ENCODE data around the gene TRIM71. TPM values are rescaled to one million over a fixed set of nuclear protein-coding genes. Genes with fewer than 3 reads are reported as not detected.

The TRIM71 gene
- total and polyA plus RNA-seq, 8 donors: 2.2 to 8.3 (median 6.9) TPM

- H3K9me3 ChIP-seq: no peaks in the 10 kb centered on the region
- no peak overlapping the region for H3K27ac ChIP-seq
- ATAC-seq (no peak), DNase-seq (no peak)
- peaks cover 0 to 16% of the 10 kb centered on the region in 2 donors for H3K4me1 ChIP-seq
- intact Hi-C loops (cut with DNase I): no loop called here
- no peak overlapping the region for H3K4me3 ChIP-seq
- no peaks in the 10 kb centered on the region for H3K36me3 ChIP-seq
- TF ChIP-seq CTCF (IDR thresholded peaks at IDR 0.05): no peak
- H3K27me3 ChIP-seq: peaks cover 0 to 18% of the 10 kb centered on the region in 2 donors
These were observed 20.0 kb downstream of the TRIM71 start for GRCh38 chr3:32837789-32838188.

- no peak overlapping the region for H3K27ac ChIP-seq
- peaks cover 0 to 21% of the 10 kb centered on the region in 2 donors for H3K4me1 ChIP-seq
- ATAC-seq (peak; percentile 75), DNase-seq (peak in 1 of 4 donors; percentile 63)
- H3K9me3 ChIP-seq: no peaks in the 10 kb centered on the region
- no peak for TF ChIP-seq CTCF (IDR thresholded peaks at IDR 0.05)
- H3K36me3 ChIP-seq: no peaks in the 10 kb centered on the region
- intact Hi-C loops (cut with DNase I): no loop called here
- H3K4me3 ChIP-seq: no peak overlapping the region
- H3K27me3 ChIP-seq: peaks cover 0 to 6% of the 10 kb centered on the region in 2 donors
These were observed 21.9 kb downstream of the TRIM71 start for GRCh38 chr3:32839714-32840085.

GRCh38 chr3:32840086-32840841 lies 22.5 kb downstream of the TRIM71 start:
- peaks cover 0 to 21% of the 10 kb centered on the region in 2 donors for H3K4me1 ChIP-seq
- DNase-seq (no peak), ATAC-seq (peak; percentile 40)
- H3K4me3 ChIP-seq: no peak overlapping the region
- no peak overlapping the region for H3K27ac ChIP-seq
- intact Hi-C loops (cut with DNase I): no loop called here
- no peaks in the 10 kb centered on the region for H3K36me3 ChIP-seq
- no peak for TF ChIP-seq CTCF (IDR thresholded peaks at IDR 0.05)
- peaks cover 0 to 6% of the 10 kb centered on the region in 2 donors for H3K27me3 ChIP-seq
- no peaks in the 10 kb centered on the region for H3K9me3 ChIP-seq

- intact Hi-C loops (cut with DNase I): no loop called here
- Histone ChIP-seq H3K27me3 (peaks cover 0 to 6% of the 10 kb centered on the region in 2 donors), H3K4me3 (no peak overlapping the region), H3K9me3 (no peaks in the 10 kb centered on the region), H3K4me1 (peaks cover 0 to 21% of the 10 kb centered on the region in 2 donors), H3K27ac (peak overlapping the region in 1 of 2 donors; percentile 45), H3K36me3 (no peaks in the 10 kb centered on the region)
- ATAC-seq (peak; percentile 40), DNase-seq (no peak)
- no peak for TF ChIP-seq CTCF (IDR thresholded peaks at IDR 0.05)
These were observed 23.5 kb downstream of the TRIM71 start for GRCh38 chr3:32841341-32841740.

GRCh38 chr3:32841867-32842470 lies 24.2 kb downstream of the TRIM71 start:
- H3K4me3 ChIP-seq: no peak overlapping the region
- ATAC-seq (peak; percentile 27), DNase-seq (no peak)
- H3K36me3 ChIP-seq: no peaks in the 10 kb centered on the region
- H3K9me3 ChIP-seq: no peaks in the 10 kb centered on the region
- H3K4me1 ChIP-seq: peaks cover 0 to 21% of the 10 kb centered on the region in 2 donors
- TF ChIP-seq CTCF (IDR thresholded peaks at IDR 0.05): no peak
- intact Hi-C loops (cut with DNase I): no loop called here
- H3K27me3 ChIP-seq: peaks cover 0 to 6% of the 10 kb centered on the region in 2 donors
- H3K27ac ChIP-seq: peak overlapping the region in 1 of 2 donors; percentile 45
